ENCODE results near the gene NET1.

The NET1 gene

GRCh38 chr10:5485948-5486852 lies 73.8 kb downstream of the NET1 start:
- no peak for DNase-seq

GRCh38 chr10:5486853-5487235 lies 74.5 kb downstream of the NET1 start:
- DNase-seq, result no peak

GRCh38 chr10:5488272-5489161 lies 76.2 kb downstream of the NET1 start:
- no peak for DNase-seq

GRCh38 chr10:5490032-5490431 lies 77.7 kb downstream of the NET1 start:
- no peak for DNase-seq

GRCh38 chr10:5490698-5491464 lies 78.5 kb downstream of the NET1 start:
- peak; percentile 14 for DNase-seq

- no peak for DNase-seq
Measured at GRCh38 chr10:5491477-5491876, 79.1 kb downstream of the NET1 start.

- no peak for DNase-seq
Measured at GRCh38 chr10:5492322-5492855, 80.0 kb downstream of the NET1 start.

- DNase-seq, result no peak
Measured at GRCh38 chr10:5492929-5493576, 80.7 kb downstream of the NET1 start.

- DNase-seq, result no peak
Measured at GRCh38 chr10:5493691-5494090, 81.3 kb downstream of the NET1 start.

GRCh38 chr10:5494611-5495010 lies 82.3 kb downstream of the NET1 start:
- DNase-seq, result no peak

- no peak for DNase-seq
Measured at GRCh38 chr10:5496261-5497250, 84.2 kb downstream of the NET1 start.

GRCh38 chr10:5497289-5497688 lies 84.9 kb downstream of the NET1 start:
- DNase-seq, result no peak

GRCh38 chr10:5497948-5498730 lies 85.8 kb downstream of the NET1 start:
- DNase-seq, result no peak

- DNase-seq, result no peak
Measured at GRCh38 chr10:5498791-5499492, 86.6 kb downstream of the NET1 start.

GRCh38 chr10:5499493-5500140 lies 87.3 kb downstream of the NET1 start, which contains the start of gene CALML5:
Gene CALML5, minus strand, starts transcription at chr10:5499570. Its CDS starts 132 bp downstream, at chr10:5499438.
- no peak for DNase-seq

GRCh38 chr10:5500162-5500670 lies 87.9 kb downstream of the NET1 start:
- DNase-seq, result no peak

- no peak for DNase-seq
Measured at GRCh38 chr10:5500910-5501309, 88.6 kb downstream of the NET1 start.

- no peak for DNase-seq
Measured at GRCh38 chr10:5502061-5502521, 89.7 kb downstream of the NET1 start.
